WTC11 (cell line): ENCODE data around the gene SLC22A13. TPM values are rescaled to one million over a fixed set of nuclear protein-coding genes. Genes with fewer than 3 reads are reported as not detected.

Experiments
- ATAC-seq: fragments of 200-7000 bp; cut with Tn5 transposase; 2 replicates; pipeline ENCODE4 v1.10.0; 2021; ENCODE audit warnings: mild to moderate bottlenecking, moderate library complexity
- CTCF ChIA-PET: fragments of 300-600 bp; sonication (Branson Sonifier 250); formaldehyde crosslinking; loops from one replicate; lab custom pipeline; 2021; ENCODE audit warnings: antibody characterized with exemption; lab: Charles Lee
- POLR2A ChIA-PET: fragments of 350-600 bp; sonication (Branson Sonifier 250); formaldehyde crosslinking; loops from one replicate; lab custom pipeline; 2021; ENCODE audit warnings: antibody characterized with exemption; lab: Charles Lee
- DNase-seq: peaks from one replicate; pipeline ENCODE4 v3.0.0; 2021; ENCODE audit warnings: low spot score
- H3K27ac Mint-ChIP-seq: 2 replicates; pipeline ENCODE4 v1.8.0; 2021; ENCODE audit warnings: mixed read lengths
- H3K27me3 Mint-ChIP-seq: 2 replicates; pipeline ENCODE4 v1.8.0; 2021; ENCODE audit warnings: low read depth, mild to moderate bottlenecking, moderate library complexity, mixed read lengths
- H3K36me3 Mint-ChIP-seq: 2 replicates; pipeline ENCODE4 v1.8.0; 2021; ENCODE audit warnings: mixed read lengths
- H3K4me1 Mint-ChIP-seq: 2 replicates; pipeline ENCODE4 v1.8.0; 2022; ENCODE audit warnings: mixed read lengths
- H3K4me3 Mint-ChIP-seq: 2 replicates; pipeline ENCODE4 v1.8.0; 2021; ENCODE audit warnings: mild to moderate bottlenecking, moderate library complexity, mixed read lengths
- H3K9me3 Mint-ChIP-seq: 2 replicates; pipeline ENCODE4 v1.8.0; 2021; ENCODE audit warnings: mixed read lengths
- AFF4 ChIP-seq: sonication (generic); formaldehyde crosslinking; IDR thresholded peaks from 2 replicates; pipeline ENCODE4 v1.8.1; 2023; ENCODE audit warnings: mild to moderate bottlenecking, missing genetic modification reagents, borderline replicate concordance
- ATF1 ChIP-seq: sonication (generic); formaldehyde crosslinking; IDR thresholded peaks from 2 replicates; pipeline ENCODE4 v1.8.1; 2023; ENCODE audit warnings: mild to moderate bottlenecking, moderate library complexity, missing genetic modification reagents
- CREM ChIP-seq: sonication (generic); formaldehyde crosslinking; IDR thresholded peaks from 2 replicates; pipeline ENCODE4 v1.8.1; 2022; ENCODE audit warnings: mild to moderate bottlenecking, missing genetic modification reagents, moderate library complexity
- CTCF ChIP-seq: fragments of 200-600 bp; IDR thresholded peaks from 2 replicates; pipeline ENCODE4 v1.8.0; 2022; ENCODE audit warnings: antibody characterized with exemption
- MXD4 ChIP-seq: fragments of 250-450 bp; sonication (Bioruptor Pico); IDR thresholded peaks from 2 replicates; pipeline ENCODE4 v1.8.0; 2021; ENCODE audit warnings: mild to moderate bottlenecking, moderate library complexity, borderline replicate concordance
- NR2C2 ChIP-seq: sonication (generic); formaldehyde crosslinking; IDR thresholded peaks from 2 replicates; pipeline ENCODE4 v1.8.0; 2022; ENCODE audit warnings: mild to moderate bottlenecking, missing genetic modification reagents
- PREB ChIP-seq: sonication (generic); formaldehyde crosslinking; IDR thresholded peaks from 2 replicates; pipeline ENCODE4 v1.8.1; 2022; ENCODE audit warnings: mild to moderate bottlenecking, missing genetic modification reagents, moderate library complexity, borderline replicate concordance
- PRRX2 ChIP-seq: fragments of 250-450 bp; sonication (Bioruptor Pico); IDR thresholded peaks from 2 replicates; pipeline ENCODE4 v1.8.0; 2021; ENCODE audit warnings: mild to moderate bottlenecking
- SMAD3 ChIP-seq: sonication (generic); formaldehyde crosslinking; IDR thresholded peaks from 2 replicates; pipeline ENCODE4 v1.8.0; 2022; ENCODE audit warnings: missing genetic modification reagents, mild to moderate bottlenecking, borderline replicate concordance
- SOX15 ChIP-seq: fragments of 250-450 bp; sonication (Bioruptor Pico); IDR thresholded peaks from 2 replicates; pipeline ENCODE4 v1.9.0; 2021; ENCODE audit warnings: mild to moderate bottlenecking
- TCF7 ChIP-seq: sonication (generic); formaldehyde crosslinking; IDR thresholded peaks from 2 replicates; pipeline ENCODE4 v1.8.0; 2022; ENCODE audit warnings: mild to moderate bottlenecking, low read depth, missing genetic modification reagents, moderate library complexity
- ZNF232 ChIP-seq: sonication (generic); formaldehyde crosslinking; IDR thresholded peaks from 2 replicates; pipeline ENCODE4 v1.8.0; 2022; ENCODE audit warnings: mild to moderate bottlenecking, missing genetic modification reagents
- ZNF317 ChIP-seq: sonication (generic); formaldehyde crosslinking; IDR thresholded peaks from 2 replicates; pipeline ENCODE4 v1.8.1; 2023; ENCODE audit warnings: low read depth, mild to moderate bottlenecking, moderate library complexity, missing genetic modification reagents, borderline replicate concordance
- ZNF396 ChIP-seq: fragments of 250-450 bp; sonication (Bioruptor Pico); IDR thresholded peaks from 2 replicates; pipeline ENCODE4 v1.8.0; 2021; ENCODE audit warnings: mild to moderate bottlenecking, moderate library complexity, borderline replicate concordance
- ZNF416 ChIP-seq: fragments of 250-450 bp; sonication (Bioruptor Pico); IDR thresholded peaks from 2 replicates; pipeline ENCODE4 v1.9.0; 2021; ENCODE audit warnings: mild to moderate bottlenecking, inconsistent platforms
- ZNF423 ChIP-seq: fragments of 250-450 bp; sonication (Bioruptor Pico); IDR thresholded peaks from 2 replicates; pipeline ENCODE4 v2.1.2; 2022; ENCODE audit warnings: mild to moderate bottlenecking, moderate library complexity
- ZNF512 ChIP-seq: sonication (generic); formaldehyde crosslinking; IDR thresholded peaks from 2 replicates; pipeline ENCODE4 v1.8.1; 2022; ENCODE audit warnings: missing genetic modification reagents, borderline replicate concordance
- total RNA-seq: library from RNA; stranded (reverse); gene quantifications from 3 replicates; pipeline ENCODE4 v1.2.3, GENCODE V29; 2021

SLC22A13 gene
- total RNA-seq, 1 experiment from 2014 or later, result 0.42 TPM

DNA sequence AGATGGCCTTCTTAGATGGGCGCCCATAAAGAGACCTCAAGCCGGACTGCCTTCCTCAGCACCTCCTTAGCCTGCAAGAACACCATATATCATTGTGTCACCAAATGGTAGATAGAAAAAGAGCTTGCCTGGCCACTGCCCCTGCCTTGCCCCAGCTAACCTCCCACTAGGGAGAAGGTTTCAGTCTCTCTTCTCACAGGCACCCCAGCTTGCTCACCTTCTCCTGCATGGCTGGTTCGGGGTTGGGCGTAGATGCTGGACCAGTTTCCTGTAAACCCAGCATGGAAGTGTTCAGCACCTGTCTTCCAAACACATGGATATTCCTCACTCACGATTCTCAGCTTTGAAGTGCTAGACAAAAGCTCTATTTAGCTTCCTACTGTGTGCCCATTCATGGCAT is 13.2 kb downstream of the SLC22A13 start:
- CTCF ChIA-PET, result interaction anchor here (0.7 kb wide), 2 partner anchors 49 to 86 kb away, joined by 3 read pairs; no protein-coding TSS in a partner anchor
- Mint-ChIP-seq H3K27me3 (no peaks in the 10 kb centered on the region), H3K9me3 (no peaks in the 10 kb centered on the region), H3K4me1 (peaks cover 7% of the 10 kb centered on the region; the same call in 1 of the 2 replicates), H3K27ac (no peak overlapping the region), H3K4me3 (no peak overlapping the region), H3K36me3 (no peaks in the 10 kb centered on the region)
- ATAC-seq, result no peak
- POLR2A ChIA-PET, result interaction anchor here (0.7 kb wide), 1 partner anchor 284 kb away, joined by 10 read pairs; no protein-coding TSS in a partner anchor
- TF ChIP-seq AFF4 (CRISPR knock-in tag) (no peak), ZNF512 (no peak), ZNF396 (CRISPR knock-in tag) (no peak), SOX15 (CRISPR knock-in tag) (no peak)
- no peak for DNase-seq

DNA sequence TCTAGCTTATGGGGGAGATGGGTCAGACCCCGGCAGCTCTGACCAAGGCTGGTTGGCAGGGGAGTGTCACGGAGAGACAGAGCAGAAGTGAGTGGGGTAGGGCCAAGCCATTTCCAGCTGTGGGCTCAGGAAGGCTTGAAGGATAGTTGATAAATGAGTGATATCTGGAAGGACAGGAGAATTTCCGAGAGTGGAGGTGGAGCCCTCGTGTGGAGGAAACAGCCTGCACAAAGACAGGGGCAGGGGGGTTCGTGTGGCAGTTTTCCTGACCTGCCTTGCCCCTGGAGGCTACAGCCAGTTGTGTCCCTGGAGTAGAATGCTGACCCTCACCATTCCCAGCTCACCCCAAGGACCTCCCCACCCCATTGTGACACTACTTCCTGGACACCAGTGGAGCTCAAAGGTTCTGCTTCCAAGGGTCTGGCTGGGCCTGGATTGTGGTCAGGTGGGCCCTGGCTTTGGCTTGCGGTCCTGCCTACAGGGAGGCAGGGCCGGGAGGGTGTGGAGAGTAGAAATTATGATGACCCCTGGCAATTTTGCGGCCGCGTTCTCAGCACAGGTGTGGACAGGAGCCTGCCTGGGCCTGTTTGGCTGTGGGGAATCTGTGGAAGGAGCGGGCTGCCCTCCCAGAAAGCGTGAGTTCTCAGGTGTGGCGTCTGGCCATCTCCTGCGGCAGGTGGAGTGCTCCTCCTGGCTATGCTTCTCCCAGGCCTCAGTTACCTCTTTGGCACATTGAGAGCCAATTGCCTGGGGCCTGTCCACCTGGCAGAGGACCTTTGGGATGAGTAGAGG is 16.5 kb downstream of the SLC22A13 start, which contains the start of gene SLC22A14:
Gene SLC22A14 (plus strand): TSS at position 400 of the 792 bp plus-strand sequence. CDS start 23,733 bp downstream, outside the sequence.
- Mint-ChIP-seq H3K36me3 (no peaks in the 10 kb centered on the region), H3K27ac (no peak within 1 kb of the TSS)
- TF ChIP-seq MXD4 (CRISPR knock-in tag), result no peak
- 0 out of 2 replicates have a peak, but pooled peaks have one; percentile 14 for TF ChIP-seq CTCF
- TF ChIP-seq PREB (CRISPR knock-in tag), result no peak
- TF ChIP-seq, all 79 proteins: peak for 1
- ChIA-PET POLR2A (interaction anchor here (0.7 kb wide), 1 partner anchor 65 kb away, joined by 3 read pairs; no protein-coding TSS in a partner anchor), CTCF (interaction anchor here (0.6 to 1.4 kb wide), 9 partner anchors 11 to 164 kb away, joined by 3 to 9 read pairs (median 4); partner anchors contain the start of genes ACAA1 and OXSR1)
- Mint-ChIP-seq H3K9me3 (no peaks in the 10 kb centered on the region), H3K4me1 (peaks cover 7% of the 10 kb centered on the region; the same call in 1 of the 2 replicates), H3K27me3 (no peaks in the 10 kb centered on the region; the same call in 1 of the 2 replicates), H3K4me3 (no peak within 1 kb of the TSS)
- DNase-seq (peak; percentile 55), ATAC-seq (peak; percentile 91)

GRCh38 chr3:38283810-38284755 is 18.5 kb downstream of the SLC22A13 start:
- CTCF ChIA-PET, result no interaction called here
- TF ChIP-seq SMAD3 (CRISPR knock-in tag) (no peak), ZNF512 (no peak), ATF1 (CRISPR knock-in tag) (no peak), ZNF317 (CRISPR knock-in tag) (no peak), CREM (CRISPR knock-in tag) (no peak), ZNF423 (CRISPR knock-in tag) (no peak), ZNF416 (CRISPR knock-in tag) (no peak), TCF7 (CRISPR knock-in tag) (no peak), NR2C2 (CRISPR knock-in tag) (no peak), PRRX2 (CRISPR knock-in tag) (no peak), ZNF232 (CRISPR knock-in tag) (no peak), MXD4 (CRISPR knock-in tag) (no peak)

More at GRCh38 chr3:38283810-38284755, 18.5 kb downstream of the SLC22A13 start:
- Mint-ChIP-seq H3K27ac (no peak overlapping the region), H3K36me3 (no peaks in the 10 kb centered on the region), H3K4me1 (peaks cover 7% of the 10 kb centered on the region; the same call in 1 of the 2 replicates), H3K9me3 (peaks cover under 1% of the 10 kb centered on the region), H3K4me3 (no peak overlapping the region), H3K27me3 (no peaks in the 10 kb centered on the region; the same call in 1 of the 2 replicates)
- POLR2A ChIA-PET, result no interaction called here
- DNase-seq (no peak), ATAC-seq (no peak)
